Hippocampal formation (tissue), 2 donors: ENCODE measurements around the gene SGSM1.

Experiments used
- DNase-seq, 2 donors: peaks; one replicate each; lab custom pipeline; 2025; lab: John Stamatoyannopoulos, UW

The SGSM1 gene

GRCh38 chr22:24948356-24949202 lies 142.6 kb downstream of the SGSM1 start:
- no peak for DNase-seq

GRCh38 chr22:24950272-24950902 lies 144.4 kb downstream of the SGSM1 start:
- no peak for DNase-seq

DNA sequence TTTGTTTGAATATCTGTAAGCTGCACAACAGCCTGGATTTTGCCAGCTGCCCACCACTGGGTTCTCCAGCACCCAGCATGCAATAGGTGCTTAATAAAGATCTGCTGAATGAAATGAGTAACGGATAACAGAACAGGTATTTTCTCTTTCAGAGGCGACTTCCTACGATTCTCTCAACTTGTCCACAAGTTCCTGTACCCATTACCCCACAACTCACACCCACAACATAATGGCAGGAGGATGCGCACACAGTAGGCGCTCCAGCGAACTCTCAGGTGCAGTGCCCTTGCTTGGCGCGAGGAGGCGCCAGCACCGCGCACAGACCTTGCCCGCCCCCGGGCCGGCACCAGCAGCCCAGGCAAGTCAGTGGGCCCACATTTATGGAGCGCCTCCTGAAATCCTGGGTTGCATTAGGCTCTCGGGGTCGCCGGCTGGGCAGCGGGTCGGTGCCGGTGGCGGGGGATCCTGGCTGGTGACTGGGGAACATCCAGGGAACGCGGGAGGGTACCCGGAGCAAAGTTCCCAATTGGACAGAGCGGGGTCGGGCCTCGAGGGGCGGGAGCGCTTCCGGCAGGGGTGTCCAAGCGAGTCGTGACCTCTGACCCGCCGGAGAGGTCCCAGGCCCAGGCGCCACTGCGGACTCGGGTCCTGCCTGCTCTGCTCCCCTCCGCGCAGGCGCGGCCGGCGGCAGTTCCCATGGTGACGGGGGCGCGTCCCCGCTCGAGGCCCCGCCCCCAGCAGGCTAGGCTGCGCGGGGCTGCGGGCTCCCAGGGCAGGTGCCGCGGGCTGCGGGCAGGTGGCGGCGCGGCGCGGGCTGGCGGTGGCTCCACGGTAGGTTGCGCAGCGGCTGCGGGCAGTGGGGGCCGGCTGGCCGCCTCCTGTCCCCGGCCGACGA lies 146.2 kb downstream of the SGSM1 start, which contains the start of gene KIAA1671:
KIAA1671 (plus strand) TSS at position 775 of the 895 bp plus-strand sequence. CDS start 75,284 bp downstream, outside the sequence.
- DNase-seq: peak; percentile 58 to 75

DNA sequence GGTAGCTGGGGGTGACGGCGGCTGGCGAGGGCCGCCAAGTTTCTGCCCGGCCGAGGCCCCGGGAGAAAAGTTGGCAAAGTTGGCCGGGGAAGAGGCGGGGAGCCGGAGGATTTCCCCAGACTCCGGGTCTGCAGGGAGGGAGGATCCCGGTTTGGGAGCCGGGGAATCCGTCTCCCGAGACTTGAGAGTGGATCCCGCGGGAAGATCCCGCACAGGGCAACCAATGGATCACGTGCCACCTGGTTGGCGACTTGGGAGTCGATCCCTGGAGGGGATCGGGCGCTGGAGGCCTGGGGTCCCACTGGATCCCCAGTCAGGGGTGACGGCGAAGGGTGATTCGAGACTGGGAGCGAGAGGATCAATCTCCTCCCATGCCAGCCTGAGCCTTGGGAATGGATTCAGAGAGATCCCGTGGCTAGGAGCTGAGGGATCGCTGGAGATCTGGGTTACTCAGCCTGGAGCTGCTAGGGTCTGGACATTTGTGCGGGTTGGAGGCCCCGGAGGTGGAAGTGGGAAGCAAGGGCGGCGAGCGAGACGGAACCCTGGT lies 146.9 kb downstream of the SGSM1 start:
- no peak for DNase-seq

DNA sequence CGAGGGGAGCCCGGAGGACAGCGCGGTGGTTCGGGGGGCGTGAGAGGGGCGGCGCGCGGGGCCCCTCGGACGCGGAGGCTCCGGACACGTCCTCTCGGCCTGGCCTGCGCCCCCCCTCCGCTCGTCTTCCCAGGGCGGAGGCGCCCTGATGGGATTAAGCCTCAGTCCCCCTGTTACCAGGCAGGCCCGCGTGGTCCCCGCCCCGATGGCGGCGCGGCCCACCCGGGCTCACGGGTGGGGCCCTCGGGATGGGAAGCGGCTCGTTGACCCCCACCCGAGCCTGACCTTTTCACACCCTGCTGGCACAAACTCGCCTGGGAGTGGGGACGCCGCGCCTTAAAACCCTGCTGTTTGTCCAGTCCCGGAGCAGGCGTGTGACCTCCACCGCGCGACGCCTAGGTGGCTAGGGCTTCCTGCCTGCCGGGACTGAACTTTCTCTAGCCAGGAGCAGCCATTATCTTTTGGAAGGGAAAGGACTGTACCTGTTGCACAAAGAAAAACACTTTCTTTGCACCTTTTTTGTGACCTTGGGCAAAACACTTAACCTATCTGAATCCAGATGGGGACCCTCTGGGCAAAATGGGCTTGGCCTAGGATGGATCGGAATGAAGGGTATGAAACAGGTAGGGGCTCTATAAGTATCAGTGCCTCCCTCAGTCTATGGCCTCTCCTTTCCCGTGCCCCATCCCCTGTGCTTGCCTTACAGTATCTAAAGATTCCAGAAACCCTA lies 147.5 kb downstream of the SGSM1 start:
- no peak for DNase-seq

GRCh38 chr22:24954114-24954463 lies 148.1 kb downstream of the SGSM1 start:
- DNase-seq: no peak

- DNase-seq: no peak
These were observed 148.8 kb downstream of the SGSM1 start for GRCh38 chr22:24954856-24955255.

DNA sequence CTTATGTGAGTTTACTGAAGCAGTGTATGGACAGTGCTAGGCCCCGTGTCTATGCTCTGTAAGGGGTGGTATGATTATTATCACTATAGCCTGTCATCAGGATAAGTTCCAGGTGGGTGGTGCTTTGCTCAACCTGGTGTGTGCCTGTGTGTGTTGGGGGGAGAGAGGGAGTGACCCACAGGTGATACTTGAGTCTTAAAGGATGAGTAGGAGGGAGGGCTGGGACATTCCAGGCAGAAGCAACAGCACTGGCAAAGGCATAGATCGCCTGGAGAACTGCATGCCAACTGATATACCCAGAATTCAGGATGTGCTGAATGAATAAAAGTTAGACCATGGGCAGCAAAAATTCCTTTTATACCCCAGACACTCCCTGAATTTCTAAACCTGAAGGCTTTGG lies 151.0 kb downstream of the SGSM1 start:
- DNase-seq: no peak

DNA sequence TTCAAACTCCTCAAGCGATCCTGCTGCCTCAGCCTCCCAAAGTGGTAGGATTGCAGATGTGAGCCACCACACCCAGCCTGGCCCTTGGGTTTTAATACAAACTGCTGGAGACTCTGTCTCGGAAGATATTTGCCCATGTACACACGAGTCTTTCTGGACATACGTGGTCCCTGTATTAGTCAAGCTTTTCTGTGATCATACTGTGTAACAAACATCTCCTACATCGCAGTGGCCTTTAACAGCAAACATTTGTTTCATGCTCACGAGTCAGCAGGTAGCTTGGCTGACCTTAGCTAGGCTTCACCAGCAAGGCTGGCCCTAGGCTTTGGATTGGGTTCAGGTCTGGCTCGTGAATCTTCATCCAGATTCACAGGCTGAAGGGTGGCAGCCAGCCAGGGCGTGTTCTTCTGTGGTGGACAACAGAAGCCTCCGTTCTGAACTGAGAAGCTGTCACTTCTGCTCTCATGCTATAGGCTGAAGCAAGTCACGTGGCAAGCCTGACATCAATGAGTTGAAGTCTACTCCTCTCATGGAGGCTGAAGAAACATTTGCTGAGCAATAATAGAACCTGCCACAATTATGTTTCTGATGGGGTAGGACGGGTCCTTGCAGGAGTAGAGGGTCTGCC lies 155.3 kb downstream of the SGSM1 start:
- no peak for DNase-seq

GRCh38 chr22:24962094-24962493 lies 156.1 kb downstream of the SGSM1 start:
- no peak for DNase-seq

DNA sequence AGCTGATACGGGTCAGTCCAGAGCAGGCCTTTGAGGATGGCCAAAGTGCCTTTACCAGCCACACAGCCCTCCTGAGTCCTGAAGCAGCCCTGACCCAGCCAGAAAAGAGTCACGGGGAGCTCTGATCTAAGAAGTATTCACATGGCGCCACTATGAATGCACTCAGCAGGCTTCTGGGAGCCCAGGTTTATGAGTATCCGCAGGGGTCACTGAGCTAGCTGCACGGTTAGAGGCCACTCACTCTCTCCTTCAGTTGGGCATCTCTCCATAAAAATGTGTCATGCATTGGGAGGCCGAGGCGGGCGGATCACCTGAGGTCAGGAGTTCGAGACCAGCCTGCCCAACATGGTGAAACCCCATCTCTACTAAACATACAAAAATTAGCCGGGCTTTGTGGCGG lies 156.8 kb downstream of the SGSM1 start:
- DNase-seq: no peak

- DNase-seq: no peak
These were observed 158.4 kb downstream of the SGSM1 start for GRCh38 chr22:24964441-24964840.

GRCh38 chr22:24965822-24966626 lies 160.0 kb downstream of the SGSM1 start:
- no peak for DNase-seq

- no peak for DNase-seq
These were observed 162.1 kb downstream of the SGSM1 start for GRCh38 chr22:24968066-24968561.

GRCh38 chr22:24969560-24970301 lies 163.7 kb downstream of the SGSM1 start:
- no peak for DNase-seq

GRCh38 chr22:24972369-24972768 lies 166.4 kb downstream of the SGSM1 start:
- DNase-seq: no peak

- DNase-seq: no peak
These were observed 167.9 kb downstream of the SGSM1 start for GRCh38 chr22:24973872-24974271.

DNA sequence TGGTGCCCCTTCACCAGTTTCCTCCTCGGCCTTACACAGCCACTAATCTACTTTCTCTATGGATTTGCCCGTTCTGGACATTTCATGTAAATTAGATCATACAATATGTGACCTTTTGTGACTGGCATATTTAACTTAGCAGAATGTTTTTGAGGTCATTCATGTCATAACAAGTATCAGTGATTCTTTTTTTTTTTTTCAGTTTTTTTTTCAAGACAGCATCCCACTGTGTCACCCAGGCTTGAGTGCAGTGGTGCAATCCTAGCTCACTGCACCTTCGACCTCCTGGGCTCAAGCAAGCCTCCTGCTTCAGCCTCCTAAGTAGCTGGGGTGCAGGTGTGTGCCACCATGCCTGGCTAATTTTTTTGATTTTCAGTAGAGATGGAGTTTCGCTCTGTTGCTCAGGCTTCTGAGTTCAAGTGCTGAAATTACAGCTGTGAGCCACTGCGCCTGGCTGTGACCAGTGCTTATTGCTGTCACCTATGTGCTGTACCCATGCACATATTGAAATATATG lies 169.2 kb downstream of the SGSM1 start:
- DNase-seq: no peak

GRCh38 chr22:24975813-24976341 lies 169.9 kb downstream of the SGSM1 start:
- DNase-seq: no peak
